Tibial artery (tissue), 4 donors: ENCODE measurements around the gene OR2B3.

Source experiments
- DNase-seq, 2 donors: peaks; one replicate each; pipeline ENCODE4 v3.0.0-alpha.2; 2019
- H3K27ac ChIP-seq, 2 donors: fragments of 200-600 bp; sonication (generic) in 1 of 2; 1 replicate in 1 of 2; 2 replicates in 1 of 2; pipeline ENCODE4 v1.5.1; 2018 to 2019; ENCODE audit warnings: mild to moderate bottlenecking in 1 of 2
- H3K27me3 ChIP-seq, 2 donors: fragments of 200-600 bp; sonication (generic) in 1 of 2; one replicate each; pipeline versions ENCODE4 v1.5.1 to v1.6.0; 2016 to 2019
- H3K36me3 ChIP-seq, 3 donors: fragments of 200-600 bp; sonication (generic) in 2 of 3; one replicate each; pipeline ENCODE4 v1.5.1; 2016 to 2019; ENCODE audit warnings: mild to moderate bottlenecking in 2 of 3
- H3K4me1 ChIP-seq, 4 donors: fragments of 200-600 bp; sonication (generic) in 2 of 4; 1 replicate in 3 of 4; 2 replicates in 1 of 4; pipeline ENCODE4 v1.5.1; 2016 to 2019
- H3K4me3 ChIP-seq, 2 donors: fragments of 200-600 bp; sonication (generic) in 1 of 2; 1 replicate in 1 of 2; 2 replicates in 1 of 2; pipeline ENCODE4 v1.5.1; 2018 to 2019; ENCODE audit warnings: mild to moderate bottlenecking in 2 of 2
- H3K9me3 ChIP-seq, 3 donors: fragments of 200-600 bp; sonication (generic) in 1 of 3; one replicate each; pipeline ENCODE4 v1.5.1; 2016 to 2019
- intact Hi-C: fragments of 100-400 bp; cut with DNase I; formaldehyde crosslinking; loops from one replicate; pipeline ENCODE4 v1.15.0; 2023; ENCODE audit warnings: low total_unique reads
- TF ChIP-seq, protein P1 (sequence below), 2 experiments: fragments of 200-600 bp in 1 of 2; fragments of 450-650 bp in 1 of 2; IDR thresholded peaks; one replicate each; pipeline ENCODE4 v1.5.1; 2017 to 2019; ENCODE audit warnings: antibody characterized with exemption in 2 of 2, mild to moderate bottlenecking in 1 of 2, moderate library complexity in 1 of 2

OR2B3 gene

DNA sequence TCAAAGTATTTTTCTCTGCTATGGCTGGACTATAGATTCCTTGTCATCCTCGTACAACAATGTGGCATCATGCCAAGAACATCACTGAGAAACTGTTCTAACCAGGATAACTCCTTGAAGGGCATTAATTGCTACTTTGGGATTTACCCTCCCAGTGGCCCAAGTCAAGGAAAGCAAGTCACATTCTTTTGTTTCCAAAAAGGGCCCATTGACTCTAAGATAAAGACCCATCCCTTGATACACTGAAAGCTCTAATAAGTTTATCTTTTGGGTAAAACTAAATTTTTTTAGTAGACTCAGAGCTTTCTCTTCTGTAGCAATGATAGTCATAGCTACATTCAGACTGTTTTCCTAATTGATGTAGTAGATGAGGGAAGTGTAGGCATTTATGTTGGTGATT, 20.6 kb upstream of the OR2B3 start, which contains the start of gene OR2J3:
Gene OR2J3, plus strand, starts transcription at position 301 of the 400 bp plus-strand sequence. CDS start 3,833 bp downstream, outside the sequence.
- Histone ChIP-seq H3K4me3 (no peak within 1 kb of the TSS), H3K4me1 (no peaks in the 10 kb centered on the region), H3K27ac (no peak within 1 kb of the TSS), H3K9me3 (no peaks in the 10 kb centered on the region), H3K36me3 (no peaks in the 10 kb centered on the region), H3K27me3 (no peaks in the 10 kb centered on the region)
- TF ChIP-seq, protein P1, sequence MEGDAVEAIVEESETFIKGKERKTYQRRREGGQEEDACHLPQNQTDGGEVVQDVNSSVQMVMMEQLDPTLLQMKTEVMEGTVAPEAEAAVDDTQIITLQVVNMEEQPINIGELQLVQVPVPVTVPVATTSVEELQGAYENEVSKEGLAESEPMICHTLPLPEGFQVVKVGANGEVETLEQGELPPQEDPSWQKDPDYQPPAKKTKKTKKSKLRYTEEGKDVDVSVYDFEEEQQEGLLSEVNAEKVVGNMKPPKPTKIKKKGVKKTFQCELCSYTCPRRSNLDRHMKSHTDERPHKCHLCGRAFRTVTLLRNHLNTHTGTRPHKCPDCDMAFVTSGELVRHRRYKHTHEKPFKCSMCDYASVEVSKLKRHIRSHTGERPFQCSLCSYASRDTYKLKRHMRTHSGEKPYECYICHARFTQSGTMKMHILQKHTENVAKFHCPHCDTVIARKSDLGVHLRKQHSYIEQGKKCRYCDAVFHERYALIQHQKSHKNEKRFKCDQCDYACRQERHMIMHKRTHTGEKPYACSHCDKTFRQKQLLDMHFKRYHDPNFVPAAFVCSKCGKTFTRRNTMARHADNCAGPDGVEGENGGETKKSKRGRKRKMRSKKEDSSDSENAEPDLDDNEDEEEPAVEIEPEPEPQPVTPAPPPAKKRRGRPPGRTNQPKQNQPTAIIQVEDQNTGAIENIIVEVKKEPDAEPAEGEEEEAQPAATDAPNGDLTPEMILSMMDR (IDR thresholded peaks at IDR 0.05): no peak
- DNase-seq: no peak
- intact Hi-C loops: no loop called here

DNA sequence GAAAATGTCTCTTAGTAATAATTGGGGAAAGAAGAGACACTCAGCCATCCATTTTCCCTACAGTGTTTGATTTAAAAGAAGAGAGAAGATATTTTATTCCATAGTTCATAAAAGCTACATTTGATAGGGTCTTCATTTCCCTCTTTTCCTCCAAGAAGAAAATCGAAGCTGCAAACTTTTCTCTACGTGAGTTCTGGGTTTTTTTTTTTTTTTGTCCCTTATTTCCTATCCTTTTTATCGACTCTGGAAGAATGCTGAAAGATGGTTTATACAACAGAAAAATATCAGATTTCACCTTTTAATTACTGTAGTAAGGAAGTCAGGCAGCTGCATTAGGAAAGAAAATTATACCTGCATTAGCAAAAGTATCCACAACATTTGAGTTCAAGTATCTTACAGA, 12.1 kb upstream of the OR2B3 start, which contains the start of gene OR2J1:
Gene OR2J1, plus strand, starts transcription at position 301 of the 400 bp plus-strand sequence. CDS start 1,453 bp downstream, outside the sequence.
- Histone ChIP-seq H3K4me3 (no peak within 1 kb of the TSS), H3K27me3 (no peaks in the 10 kb centered on the region), H3K9me3 (no peaks in the 10 kb centered on the region), H3K36me3 (no peaks in the 10 kb centered on the region), H3K27ac (no peak within 1 kb of the TSS), H3K4me1 (no peaks in the 10 kb centered on the region)
- intact Hi-C loops: no loop called here
- no peak for DNase-seq
- TF ChIP-seq, protein P1 (IDR thresholded peaks at IDR 0.05): no peak

DNA sequence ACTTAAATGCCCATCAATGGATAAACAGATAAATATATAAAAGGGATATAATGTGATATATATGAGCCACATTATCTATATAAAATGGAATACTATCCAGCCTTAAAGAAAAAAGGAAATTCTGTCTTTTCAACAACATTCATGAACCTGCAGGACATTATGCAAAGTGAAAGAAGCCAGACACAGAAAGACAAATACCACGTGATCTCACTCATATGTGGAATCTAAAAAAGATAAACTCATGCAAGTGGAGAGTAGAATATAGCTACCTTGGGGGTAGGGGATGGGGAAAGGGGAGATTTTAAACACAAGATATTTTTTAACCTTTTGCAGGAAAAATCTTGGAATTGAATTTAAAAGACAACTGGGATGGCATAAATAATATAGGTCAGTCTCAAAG, 10.7 kb upstream of the OR2B3 start:
- TF ChIP-seq, protein P1 (IDR thresholded peaks at IDR 0.05): no peak
- H3K27ac ChIP-seq: no peak overlapping the region
- DNase-seq: no peak
- H3K9me3 ChIP-seq: no peaks in the 10 kb centered on the region
- intact Hi-C loops: no loop called here
- no peaks in the 10 kb centered on the region for H3K27me3 ChIP-seq
- H3K36me3 ChIP-seq: no peaks in the 10 kb centered on the region
- no peaks in the 10 kb centered on the region for H3K4me1 ChIP-seq
- H3K4me3 ChIP-seq: no peak overlapping the region

DNA sequence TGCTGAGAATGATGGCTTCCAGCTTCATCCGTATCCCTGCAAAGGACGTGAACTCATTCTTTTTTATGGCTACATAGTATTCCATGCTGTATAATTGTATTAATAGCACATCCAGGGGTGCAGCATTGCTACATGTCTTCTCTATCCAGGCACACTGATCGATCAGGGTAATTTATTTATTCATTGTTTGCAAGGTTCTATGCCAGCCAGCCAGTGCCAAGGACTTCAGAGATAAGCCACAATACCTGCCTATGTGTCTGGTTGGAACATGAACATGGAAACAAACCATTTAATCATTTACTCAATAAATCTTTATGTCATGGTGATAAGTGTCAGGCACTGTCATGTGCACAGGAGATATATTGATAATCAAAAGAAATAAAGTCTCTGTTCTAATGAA, 5.8 kb upstream of the OR2B3 start:
- no peaks in the 10 kb centered on the region for H3K4me1 ChIP-seq
- H3K27ac ChIP-seq: no peak overlapping the region
- no peaks in the 10 kb centered on the region for H3K27me3 ChIP-seq
- H3K9me3 ChIP-seq: no peaks in the 10 kb centered on the region
- DNase-seq: no peak
- intact Hi-C loops: no loop called here
- TF ChIP-seq, protein P1 (IDR thresholded peaks at IDR 0.05): no peak
- no peak overlapping the region for H3K4me3 ChIP-seq
- H3K36me3 ChIP-seq: no peaks in the 10 kb centered on the region

DNA sequence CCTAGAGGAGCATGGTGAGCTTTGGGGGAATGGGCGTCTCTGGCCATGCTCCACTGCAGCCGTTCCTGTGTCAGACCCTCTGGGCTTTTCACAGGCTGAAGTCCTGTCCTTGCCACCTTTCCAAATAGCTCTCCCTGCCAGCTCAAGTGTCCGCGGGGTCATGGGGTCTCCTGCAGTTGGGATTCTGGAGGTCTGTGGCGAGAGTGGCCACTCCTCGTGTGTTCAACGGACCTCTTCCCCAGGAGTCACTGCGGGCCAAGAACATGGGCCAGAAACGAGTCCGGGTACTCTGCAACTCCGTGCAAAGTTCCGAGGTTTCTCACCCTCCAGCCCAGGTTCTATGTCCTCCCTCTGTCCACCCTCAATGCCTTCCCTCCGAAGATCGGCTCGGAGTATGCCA, 4.7 kb downstream of the OR2B3 start:
- Histone ChIP-seq H3K4me1 (no peaks in the 10 kb centered on the region), H3K4me3 (no peak overlapping the region), H3K9me3 (no peaks in the 10 kb centered on the region), H3K36me3 (no peaks in the 10 kb centered on the region), H3K27me3 (no peaks in the 10 kb centered on the region), H3K27ac (no peak overlapping the region)
- TF ChIP-seq, protein P1 (IDR thresholded peaks at IDR 0.05): no peak
- intact Hi-C loops: no loop called here
- no peak for DNase-seq

DNA sequence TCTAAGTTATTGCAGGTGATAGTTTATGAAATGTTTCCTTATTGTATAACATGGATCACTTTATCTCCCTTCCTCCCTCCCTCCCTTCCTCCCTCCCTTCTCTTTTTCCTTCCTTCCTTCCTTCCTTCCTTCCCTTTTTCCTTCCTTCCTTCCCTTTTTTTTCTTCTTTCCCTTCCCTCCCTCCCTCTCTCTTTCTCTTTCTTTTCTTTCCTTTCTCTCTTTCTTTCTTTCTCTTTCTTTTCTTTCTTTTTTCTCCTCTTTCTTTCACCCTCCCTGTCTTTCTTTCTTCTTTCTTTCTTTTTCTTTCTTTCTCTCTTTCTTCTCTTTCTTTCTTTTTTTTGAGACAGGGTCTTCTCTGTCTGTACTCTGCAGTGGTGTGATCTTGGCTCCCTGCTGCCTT, 5.8 kb downstream of the OR2B3 start:
- TF ChIP-seq, protein P1 (IDR thresholded peaks at IDR 0.05): no peak
- no peaks in the 10 kb centered on the region for H3K9me3 ChIP-seq
- H3K27ac ChIP-seq: no peak overlapping the region
- intact Hi-C loops: no loop called here
- H3K27me3 ChIP-seq: no peaks in the 10 kb centered on the region
- H3K4me1 ChIP-seq: no peaks in the 10 kb centered on the region
- H3K4me3 ChIP-seq: no peak overlapping the region
- no peak for DNase-seq
- no peaks in the 10 kb centered on the region for H3K36me3 ChIP-seq
